ENCODE results near the gene CNTN5. TPM values are rescaled to one million over a fixed set of nuclear protein-coding genes. Genes with fewer than 3 reads are reported as not detected.

CNTN5 gene
- total and polyA plus RNA-seq, 7 donors, result under 0.01 to 0.46 TPM; not detected in 5

DNA sequence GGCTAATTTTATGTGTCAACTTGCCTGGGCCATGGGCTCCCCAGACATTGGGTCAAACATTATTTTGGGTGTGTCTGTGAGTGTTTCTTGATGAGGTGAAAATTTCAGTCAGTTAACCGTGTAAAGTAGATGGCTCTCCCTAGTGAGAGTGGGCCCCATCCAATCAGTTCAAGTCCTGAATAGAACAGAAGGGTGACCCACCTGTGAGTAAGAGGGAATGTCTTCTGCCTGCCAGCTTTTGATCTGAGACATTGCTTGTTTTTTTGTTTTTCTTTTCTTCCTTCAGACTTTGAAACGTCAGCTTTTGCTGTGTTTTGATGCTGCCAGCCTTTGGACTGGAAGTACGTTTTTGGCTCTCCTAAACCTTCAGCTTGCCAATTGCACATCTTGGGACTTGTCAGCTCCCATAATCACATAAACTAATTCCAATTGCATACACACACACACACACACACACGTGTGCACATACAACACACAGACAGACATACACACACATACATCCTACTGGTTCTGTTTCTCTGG lies 300.1 kb downstream of the CNTN5 start:
- ATAC-seq (no peak), DNase-seq (no peak)
- Histone ChIP-seq H3K4me1 (no peaks in the 10 kb centered on the region), H3K9me3 (no peaks in the 10 kb centered on the region), H3K36me3 (ENCODE audit: insufficient read depth in 1 of 2, low read depth in 1 of 2) (no peaks in the 10 kb centered on the region), H3K27me3 (ENCODE audit: insufficient read depth in 3 of 3, low read length in 2 of 3) (no peaks in the 10 kb centered on the region), H3K4me3 (no peak overlapping the region), H3K27ac (no peak overlapping the region)
- intact Hi-C loops (cut with DNase I), result no loop called here
- TF ChIP-seq, protein P1, sequence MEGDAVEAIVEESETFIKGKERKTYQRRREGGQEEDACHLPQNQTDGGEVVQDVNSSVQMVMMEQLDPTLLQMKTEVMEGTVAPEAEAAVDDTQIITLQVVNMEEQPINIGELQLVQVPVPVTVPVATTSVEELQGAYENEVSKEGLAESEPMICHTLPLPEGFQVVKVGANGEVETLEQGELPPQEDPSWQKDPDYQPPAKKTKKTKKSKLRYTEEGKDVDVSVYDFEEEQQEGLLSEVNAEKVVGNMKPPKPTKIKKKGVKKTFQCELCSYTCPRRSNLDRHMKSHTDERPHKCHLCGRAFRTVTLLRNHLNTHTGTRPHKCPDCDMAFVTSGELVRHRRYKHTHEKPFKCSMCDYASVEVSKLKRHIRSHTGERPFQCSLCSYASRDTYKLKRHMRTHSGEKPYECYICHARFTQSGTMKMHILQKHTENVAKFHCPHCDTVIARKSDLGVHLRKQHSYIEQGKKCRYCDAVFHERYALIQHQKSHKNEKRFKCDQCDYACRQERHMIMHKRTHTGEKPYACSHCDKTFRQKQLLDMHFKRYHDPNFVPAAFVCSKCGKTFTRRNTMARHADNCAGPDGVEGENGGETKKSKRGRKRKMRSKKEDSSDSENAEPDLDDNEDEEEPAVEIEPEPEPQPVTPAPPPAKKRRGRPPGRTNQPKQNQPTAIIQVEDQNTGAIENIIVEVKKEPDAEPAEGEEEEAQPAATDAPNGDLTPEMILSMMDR (IDR thresholded peaks at IDR 0.05), result no peak
- 55 to 59% (median 56%) methylated on average over 4 of the region's 4 CpGs for WGBS, 3 donors

DNA sequence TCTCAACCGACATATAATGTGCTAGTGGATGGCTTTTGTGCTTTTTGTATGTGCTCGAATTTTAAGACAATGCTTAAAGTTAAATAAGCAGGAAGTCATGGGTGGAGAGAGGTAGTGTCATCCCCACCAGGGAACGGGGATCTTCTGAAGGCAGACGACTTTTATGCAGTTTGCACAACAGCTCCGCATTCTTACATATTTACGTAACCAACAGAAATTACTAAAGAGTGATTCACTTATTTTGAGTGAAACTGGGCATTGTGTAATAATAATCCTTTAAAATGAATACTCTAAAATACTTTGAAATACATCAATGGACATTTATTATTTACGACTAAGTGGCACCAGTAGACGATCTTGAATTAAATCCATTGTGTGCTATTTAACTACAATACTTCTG lies 305.1 kb downstream of the CNTN5 start:
- Histone ChIP-seq H3K4me3 (no peak overlapping the region), H3K27me3 (ENCODE audit: insufficient read depth in 3 of 3, low read length in 2 of 3) (no peaks in the 10 kb centered on the region), H3K27ac (no peak overlapping the region), H3K9me3 (no peaks in the 10 kb centered on the region), H3K36me3 (ENCODE audit: insufficient read depth in 1 of 2, low read depth in 1 of 2) (no peaks in the 10 kb centered on the region), H3K4me1 (no peaks in the 10 kb centered on the region)
- ATAC-seq (no peak), DNase-seq (no peak)
- TF ChIP-seq, protein P1 (IDR thresholded peaks at IDR 0.05), result no peak
- intact Hi-C loops (cut with DNase I), result no loop called here
- 63 to 71% (median 68%) methylated on average over 8 of the region's 8 CpGs for WGBS, 3 donors

DNA sequence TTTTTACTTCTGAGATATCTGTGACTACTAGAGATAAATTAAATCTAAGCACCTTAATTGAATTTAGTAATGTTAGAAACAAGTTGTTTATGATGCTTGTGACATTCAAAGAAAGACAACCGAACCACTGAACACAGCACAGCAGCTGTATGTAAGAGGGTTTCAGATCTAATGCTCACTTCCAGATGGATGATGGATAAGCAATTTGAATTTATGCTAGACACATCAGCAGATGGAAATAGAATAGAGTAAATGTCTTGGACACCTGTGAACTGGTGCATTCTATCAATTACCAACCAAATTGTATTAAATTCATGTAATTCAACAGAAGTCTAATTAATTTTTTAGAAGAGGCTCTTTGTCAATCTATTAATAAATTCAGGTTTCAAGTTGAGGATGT lies 306.3 kb downstream of the CNTN5 start:
- H3K27ac ChIP-seq, result no peak overlapping the region
- no peaks in the 10 kb centered on the region for H3K36me3 ChIP-seq (ENCODE audit: insufficient read depth in 1 of 2, low read depth in 1 of 2)
- no peak for DNase-seq
- H3K4me1 ChIP-seq, result no peaks in the 10 kb centered on the region
- ATAC-seq, result no peak
- intact Hi-C loops (cut with DNase I), result no loop called here
- TF ChIP-seq, protein P1 (IDR thresholded peaks at IDR 0.05), result no peak
- no peak overlapping the region for H3K4me3 ChIP-seq
- no peaks in the 10 kb centered on the region for H3K27me3 ChIP-seq (ENCODE audit: insufficient read depth in 3 of 3, low read length in 2 of 3)
- 90 to 95% (median 95%) methylated on average over 1 of the region's 1 CpG for WGBS, 3 donors
- H3K9me3 ChIP-seq, result no peaks in the 10 kb centered on the region

DNA sequence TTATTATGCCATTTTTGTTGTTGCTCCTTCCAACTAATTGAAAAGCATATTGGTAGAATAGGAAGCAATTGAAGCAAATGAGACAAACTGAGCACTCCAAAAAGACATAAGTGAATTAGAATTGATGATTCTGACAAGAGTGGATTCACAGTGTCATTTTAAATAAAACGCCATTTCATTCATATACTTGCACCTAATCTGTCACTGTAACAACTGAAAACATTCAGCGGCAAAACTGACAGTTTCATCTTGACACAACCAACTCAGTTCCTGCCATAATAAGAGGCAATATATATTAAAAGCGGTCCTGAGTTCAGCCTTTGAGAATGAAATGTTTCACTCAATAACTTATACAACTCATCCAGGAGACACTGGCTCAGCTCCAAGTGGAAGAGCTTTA lies 306.8 kb downstream of the CNTN5 start:
- intact Hi-C loops (cut with DNase I), result no loop called here
- TF ChIP-seq, protein P1 (IDR thresholded peaks at IDR 0.05), result no peak
- 87 to 96% (median 92%) methylated on average over 3 of the region's 3 CpGs for WGBS, 3 donors
- DNase-seq (no peak), ATAC-seq (no peak)
- no peak overlapping the region for H3K4me3 ChIP-seq
- H3K36me3 ChIP-seq (ENCODE audit: insufficient read depth in 1 of 2, low read depth in 1 of 2), result no peaks in the 10 kb centered on the region
- no peaks in the 10 kb centered on the region for H3K27me3 ChIP-seq (ENCODE audit: insufficient read depth in 3 of 3, low read length in 2 of 3)
- no peak overlapping the region for H3K27ac ChIP-seq
- H3K9me3 ChIP-seq, result no peaks in the 10 kb centered on the region
- no peaks in the 10 kb centered on the region for H3K4me1 ChIP-seq

DNA sequence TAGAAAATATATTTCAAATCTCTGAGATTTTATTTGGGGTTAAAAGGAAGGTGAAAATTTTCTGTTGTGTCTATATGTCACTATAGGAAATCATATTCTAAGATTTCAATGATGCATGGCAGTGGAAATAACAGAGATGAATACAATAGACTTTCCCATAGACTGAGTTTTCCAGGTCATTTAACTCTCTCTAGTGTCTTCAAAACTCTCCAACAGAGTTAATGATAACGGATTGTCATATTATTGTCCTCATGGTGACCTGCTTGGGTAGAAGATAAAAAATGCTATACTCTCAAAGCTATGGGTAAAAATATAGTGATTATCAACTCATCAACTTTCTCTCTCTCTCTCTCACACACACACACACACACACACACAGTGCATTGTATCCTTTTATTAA lies 312.9 kb downstream of the CNTN5 start:
- no peak overlapping the region for H3K27ac ChIP-seq
- DNase-seq (no peak), ATAC-seq (no peak)
- no peak overlapping the region for H3K4me3 ChIP-seq
- H3K36me3 ChIP-seq (ENCODE audit: insufficient read depth in 1 of 2, low read depth in 1 of 2), result no peaks in the 10 kb centered on the region
- no peaks in the 10 kb centered on the region for H3K9me3 ChIP-seq
- H3K27me3 ChIP-seq (ENCODE audit: insufficient read depth in 3 of 3, low read length in 2 of 3), result no peaks in the 10 kb centered on the region
- no peaks in the 10 kb centered on the region for H3K4me1 ChIP-seq
- intact Hi-C loops (cut with DNase I), result no loop called here
- WGBS, 3 donors, result 76 to 87% (median 76%) methylated on average over 1 of the region's 1 CpG
- TF ChIP-seq, protein P1 (IDR thresholded peaks at IDR 0.05), result no peak

Data from psoas muscle (tissue), 8 donors.